Measurements from ENCODE around the gene IMPDH1. TPM values are rescaled to one million over a fixed set of nuclear protein-coding genes. Genes with fewer than 3 reads are reported as not detected.

IMPDH1 gene
- total and polyA plus RNA-seq, 11 donors = 12.3 to 65.3 (median 23.6) TPM

GRCh38 chr7:128456255-128456725 is 46.5 kb upstream of the IMPDH1 start:
- 2 to 7% (median 7%) methylated on average over 5 of the region's 5 CpGs for WGBS, 4 donors
- Histone ChIP-seq H3K36me3 (peaks cover 0 to 7% (median 5%) of the 10 kb centered on the region in 9 donors), H3K9me3 (no peaks in the 10 kb centered on the region), H3K4me3 (peak overlapping the region; percentile 54 to 93 (median 78)), H3K4me1 (peaks cover 7 to 52% (median 38%) of the 10 kb centered on the region in 12 donors), H3K27me3 (no peaks in the 10 kb centered on the region), H3K27ac (peak overlapping the region; percentile 86 to 99 (median 92))
- TF ChIP-seq CTCF (IDR thresholded peaks at IDR 0.05) (no peak), POLR2A (IDR thresholded peaks at IDR 0.05) (no peak)
- no peak for DNase-seq
- ATAC-seq = no peak
- intact Hi-C loops (cut with DNase I) = loop anchor here in 2 of 10 donors (5.0 to 10.0 kb wide), 2 partner anchors 51 to 109 kb away; partner anchors contain the start of gene IMPDH1 (in 1 of the 2)

- ATAC-seq = peak; percentile 83 to 95 (median 94)
- Histone ChIP-seq H3K27me3 (no peaks in the 10 kb centered on the region), H3K27ac (peak within 1 kb of the TSS; percentile 86 to 99 (median 92)), H3K4me3 (peak within 1 kb of the TSS; percentile 54 to 93 (median 78)), H3K4me1 (peaks cover 7 to 49% (median 38%) of the 10 kb centered on the region in 12 donors), H3K36me3 (peaks cover 0 to 7% (median 5%) of the 10 kb centered on the region in 9 donors), H3K9me3 (no peaks in the 10 kb centered on the region)
- DNase-seq = peak; percentile 93 to 98 (median 96)
- WGBS, 4 donors = 0 to 2% (median 0%) methylated on average over 18 to 64 of the region's 64 CpGs
- intact Hi-C loops (cut with DNase I) = loop anchor here in 2 of 10 donors (5.0 to 10.0 kb wide), 2 partner anchors 51 to 108 kb away; partner anchors contain the start of gene IMPDH1 (in 1 of the 2)
- TF ChIP-seq CTCF (IDR thresholded peaks at IDR 0.05) = peak in 1 of 12 donors; percentile 15
- peak in 1 of 2 donors; percentile 85 for TF ChIP-seq POLR2A (IDR thresholded peaks at IDR 0.05)
Observed at GRCh38 chr7:128455543-128456254, 45.9 kb upstream of the IMPDH1 start, which contains the start of gene HILPDA. HILPDA (plus strand) TSS chr7:128455878; CDS start chr7:128457269, 1,391 bp downstream.

GRCh38 chr7:128454808-128455542 is 45.2 kb upstream of the IMPDH1 start:
- Histone ChIP-seq H3K4me3 (peak overlapping the region; percentile 54 to 93 (median 78)), H3K27ac (peak overlapping the region; percentile 86 to 99 (median 92)), H3K27me3 (no peaks in the 10 kb centered on the region), H3K4me1 (peaks cover 7 to 49% (median 38%) of the 10 kb centered on the region in 12 donors), H3K36me3 (peaks cover 0 to 7% (median 5%) of the 10 kb centered on the region in 9 donors), H3K9me3 (no peaks in the 10 kb centered on the region)
- TF ChIP-seq POLR2A (IDR thresholded peaks at IDR 0.05) (no peak), CTCF (IDR thresholded peaks at IDR 0.05) (peak in 1 of 12 donors; percentile 8)
- DNase-seq (no peak), ATAC-seq (no peak)
- intact Hi-C loops (cut with DNase I) = loop anchor here in 2 of 10 donors (5.0 to 10.0 kb wide), 2 partner anchors 50 to 108 kb away; partner anchors contain the start of gene IMPDH1 (in 1 of the 2)
- 42 to 52% (median 47%) methylated on average over 21 to 25 of the region's 25 CpGs for WGBS, 4 donors
